Measurements from ENCODE around the gene DNAH1. TPM values are rescaled to one million over a fixed set of nuclear protein-coding genes. Genes with fewer than 3 reads are reported as not detected.

The DNAH1 gene
- total RNA-seq, 1 donor from 2014 or later: 9.9 TPM

DNA sequence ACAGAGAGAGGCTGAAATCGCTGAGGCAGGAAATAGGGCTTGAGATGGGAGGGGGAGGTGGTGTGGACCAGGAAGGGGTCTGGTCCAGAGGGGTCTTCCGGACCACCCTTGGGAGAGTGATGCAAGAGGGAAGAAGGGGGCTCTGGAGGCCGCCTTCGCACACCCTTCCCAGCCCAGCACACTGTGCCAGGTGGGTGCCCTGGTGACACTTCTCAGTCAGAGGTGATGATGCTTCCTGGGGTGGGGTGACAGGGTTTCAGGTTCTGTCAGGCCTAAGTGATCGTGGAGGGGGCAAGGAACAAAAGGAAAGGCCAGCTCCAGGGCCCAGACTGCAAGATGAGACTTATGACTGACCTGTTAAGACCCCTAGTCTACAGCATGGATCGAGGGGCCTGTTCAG, 116.1 kb downstream of the DNAH1 start:
- peak; percentile 51 for DNase-seq (ENCODE audit: low spot score)

- DNase-seq (ENCODE audit: low spot score): peak; percentile 88
Observed at GRCh38 chr3:52432691-52433141, 116.6 kb downstream of the DNAH1 start.

GRCh38 chr3:52433328-52433995, 117.3 kb downstream of the DNAH1 start:
- DNase-seq (ENCODE audit: low spot score): peak; percentile 49

DNA sequence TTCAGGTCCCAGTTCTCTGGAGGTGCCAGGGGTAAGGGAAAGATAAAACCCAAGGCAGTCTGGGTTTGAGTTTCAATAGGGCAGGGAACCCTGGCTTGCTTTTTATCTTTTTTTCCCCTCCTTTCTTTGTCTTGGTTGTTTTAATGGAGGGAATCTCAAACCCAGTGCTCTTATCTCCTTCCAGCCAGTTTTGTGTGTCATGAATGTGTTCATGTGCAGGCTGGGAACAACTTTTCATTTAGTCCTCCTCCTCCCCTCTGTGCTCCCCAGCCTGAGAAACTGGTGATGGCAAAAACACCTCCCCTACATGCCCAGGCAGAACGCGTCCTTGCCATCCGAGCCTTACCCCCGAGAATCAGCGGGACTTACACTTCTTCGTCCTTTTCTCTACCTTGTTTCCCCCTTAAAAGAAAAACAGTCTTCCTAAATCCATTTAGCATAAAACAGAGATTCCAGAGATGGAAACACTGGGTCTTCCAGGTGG, 117.9 kb downstream of the DNAH1 start:
- DNase-seq (ENCODE audit: low spot score): no peak

GRCh38 chr3:52434491-52435115, 118.5 kb downstream of the DNAH1 start:
- peak; percentile 65 for DNase-seq (ENCODE audit: low spot score)

DNA sequence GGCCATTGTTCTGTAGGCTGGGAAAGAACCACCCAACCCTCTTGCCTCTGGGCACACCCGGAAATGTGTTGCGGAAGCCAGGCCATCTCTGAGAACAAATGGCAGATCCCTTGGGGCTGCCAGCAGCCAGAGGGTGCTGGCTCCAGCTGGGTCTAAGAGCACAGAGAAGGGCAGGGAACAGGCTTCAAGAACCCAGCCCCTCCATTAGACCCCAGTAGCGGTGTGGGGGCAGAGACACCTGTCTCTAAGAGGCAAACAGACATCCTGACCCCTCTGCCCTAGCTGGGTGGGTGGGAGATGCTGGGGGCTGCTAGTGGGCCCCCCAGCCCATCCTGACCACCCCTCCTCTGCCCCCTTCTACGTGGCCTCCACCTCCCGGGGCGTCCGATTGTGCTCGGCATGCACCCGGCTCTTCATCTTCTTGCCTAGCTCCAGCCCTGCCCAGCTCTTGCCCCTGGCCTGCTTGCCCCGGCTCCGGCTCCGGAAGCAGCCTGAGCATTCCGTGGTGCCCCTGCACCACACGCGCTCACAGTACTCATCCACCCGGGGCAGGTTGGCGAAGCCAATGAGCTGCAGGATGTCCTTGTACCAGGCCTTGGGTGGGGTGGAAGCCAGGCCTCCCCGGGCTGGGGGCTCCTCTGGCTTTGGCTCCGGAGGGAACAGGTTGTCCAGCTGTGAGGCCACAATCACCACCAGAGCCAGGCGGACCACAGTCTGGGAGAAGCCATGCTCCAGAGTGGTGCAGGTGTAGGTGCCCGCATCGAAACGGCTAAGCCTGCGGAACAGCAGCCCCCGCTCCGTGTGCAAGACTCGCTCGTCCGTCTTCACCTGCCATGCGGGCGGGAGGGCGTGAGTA, 119.4 kb downstream of the DNAH1 start:
- peak; percentile 71 for DNase-seq (ENCODE audit: low spot score)

DNA sequence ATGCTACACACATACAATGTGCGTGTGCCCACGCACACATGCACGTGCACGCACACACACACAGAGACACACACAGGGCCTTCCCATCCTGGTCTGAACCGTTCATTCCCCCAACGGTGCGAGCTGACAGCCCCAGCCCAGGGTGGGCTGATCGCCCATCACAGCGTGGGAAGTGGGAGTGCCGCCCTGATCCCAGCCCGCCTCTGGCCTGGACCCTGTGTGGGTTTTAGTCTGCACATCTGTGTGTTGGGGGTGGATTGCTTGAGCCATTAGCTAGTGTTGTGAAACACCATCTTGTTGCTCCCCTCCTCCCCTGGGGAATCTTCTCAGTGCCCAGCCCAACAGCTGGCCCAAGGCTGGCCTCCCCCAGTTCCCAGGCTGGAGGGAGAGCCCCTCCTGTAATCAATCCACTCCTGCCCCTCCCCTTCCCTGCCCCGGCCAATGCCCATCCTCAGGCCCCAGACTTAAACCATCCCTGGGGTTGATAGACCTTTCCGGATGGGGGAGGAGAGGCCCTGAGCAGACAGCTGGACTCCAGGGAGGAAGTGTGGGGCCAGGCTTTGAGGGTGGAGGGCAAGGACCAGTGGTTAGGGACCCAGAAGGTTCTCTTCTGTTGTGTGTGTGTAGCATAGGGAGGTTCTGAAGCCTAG, 120.5 kb downstream of the DNAH1 start:
- no peak for DNase-seq (ENCODE audit: low spot score)

DNA sequence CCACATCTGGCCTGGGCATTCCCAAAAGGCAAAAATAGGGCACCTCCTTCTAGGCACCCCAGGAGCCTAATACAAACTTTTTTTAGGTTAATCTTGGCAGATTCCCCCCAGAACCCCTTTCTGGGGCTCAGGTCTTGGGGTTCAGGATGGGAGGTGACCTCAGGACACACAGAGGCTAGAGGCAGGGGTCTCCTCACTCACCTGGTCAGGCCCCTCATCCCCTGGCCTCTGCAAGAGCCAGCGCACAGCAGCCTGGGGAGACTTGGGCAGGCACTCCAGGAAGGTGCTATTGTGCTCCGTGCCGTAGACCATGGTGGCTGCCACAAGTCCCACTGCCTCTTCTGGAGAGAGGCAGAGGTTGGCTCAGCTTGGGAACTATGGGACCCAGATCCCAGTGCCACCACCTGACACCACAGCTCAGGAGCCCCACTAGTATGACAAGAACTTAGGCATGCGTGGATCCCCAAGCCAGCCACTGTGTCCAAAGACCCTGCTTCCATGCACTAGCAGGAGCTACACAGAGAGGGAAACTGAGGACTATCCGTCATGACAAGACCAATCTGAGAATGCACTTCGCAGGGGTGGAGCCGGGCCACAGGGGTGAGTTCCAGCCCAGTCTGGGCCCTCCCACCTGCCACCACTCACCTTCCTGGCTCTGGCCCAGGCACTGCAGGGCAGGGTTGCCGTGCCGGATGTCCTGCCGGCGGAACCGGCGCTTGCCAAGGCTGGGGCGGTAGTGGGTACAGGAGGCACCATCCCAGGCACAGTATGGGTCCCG, 121.4 kb downstream of the DNAH1 start:
- DNase-seq (ENCODE audit: low spot score): no peak

DNA sequence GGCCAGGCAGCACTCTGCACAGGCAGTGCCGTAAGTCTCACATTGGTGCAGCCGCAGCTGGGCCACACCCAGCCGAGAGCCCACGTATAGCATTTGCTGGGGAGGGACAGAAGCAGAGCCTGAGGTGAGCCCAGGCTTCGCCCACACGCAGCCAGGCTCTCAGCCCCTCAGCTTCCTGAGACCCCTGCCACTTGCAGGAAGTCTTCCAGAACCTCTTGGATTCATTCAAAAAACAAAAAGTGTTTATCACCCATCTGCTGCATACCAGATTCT, 121.9 kb downstream of the DNAH1 start:
- no peak for DNase-seq (ENCODE audit: low spot score)

DNA sequence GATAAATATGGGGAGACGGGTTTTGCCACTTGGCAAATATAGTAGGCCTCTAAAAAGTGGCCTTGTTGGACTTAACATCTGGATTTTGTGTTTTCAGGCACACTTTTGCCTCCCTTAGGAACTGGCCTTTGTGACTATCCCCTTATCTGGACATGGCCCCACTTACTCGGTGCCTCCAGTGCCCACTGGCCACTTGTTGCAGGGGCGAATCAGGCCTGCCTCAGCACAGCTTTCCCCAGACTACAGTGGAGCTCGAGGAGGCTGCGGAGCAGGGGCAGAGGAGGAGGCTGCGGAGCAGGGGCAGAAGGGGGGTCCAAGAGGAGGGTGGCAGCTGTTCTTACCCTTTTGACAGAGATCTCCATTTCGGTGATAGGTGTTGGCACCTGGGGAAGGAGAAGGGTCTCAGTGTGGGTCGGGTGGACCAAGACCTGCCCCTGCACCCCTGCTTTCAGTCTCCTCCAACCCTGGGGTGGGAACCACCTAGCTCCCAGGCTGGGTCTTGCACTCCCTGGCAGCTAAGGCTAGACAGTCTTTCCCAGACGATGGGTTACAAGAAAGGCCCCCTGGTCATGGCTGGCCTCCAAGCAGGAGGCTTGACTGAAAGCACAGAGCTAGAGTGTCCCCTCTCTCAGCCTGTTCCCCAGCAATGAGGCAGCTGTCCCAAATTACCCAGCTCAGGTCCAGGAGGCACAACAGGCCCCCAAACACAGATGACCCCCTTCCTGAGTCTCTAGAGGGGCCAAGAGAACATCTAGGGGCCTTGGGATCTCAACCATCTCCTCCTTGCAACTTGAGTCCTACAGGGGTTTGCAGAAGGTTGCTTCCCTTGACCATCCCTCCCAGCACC, 122.7 kb downstream of the DNAH1 start:
- no peak for DNase-seq (ENCODE audit: low spot score)

- no peak for DNase-seq (ENCODE audit: low spot score)
Observed at GRCh38 chr3:52439426-52440248, 123.5 kb downstream of the DNAH1 start.

- DNase-seq (ENCODE audit: low spot score): no peak
Observed at GRCh38 chr3:52440249-52440551, 124.1 kb downstream of the DNAH1 start.

DNA sequence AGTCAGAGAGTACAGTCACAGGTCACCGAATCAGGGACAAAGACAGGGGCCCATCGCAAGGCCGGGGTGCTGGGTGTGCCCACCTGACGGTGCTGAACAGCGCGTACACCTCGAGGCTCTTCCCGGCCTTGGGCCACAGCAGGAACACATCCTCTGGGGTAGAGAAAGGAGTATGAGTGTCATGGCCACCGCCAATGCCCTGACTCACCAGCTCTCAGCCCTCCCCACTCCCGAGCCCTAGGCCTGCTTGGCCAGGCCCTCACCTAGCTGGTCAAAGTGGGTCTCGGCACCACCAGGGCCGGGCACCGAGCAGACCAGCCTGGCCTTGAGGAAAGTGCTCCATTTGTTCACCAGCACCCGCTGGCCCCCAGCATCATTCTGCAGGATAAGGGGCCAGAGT, 124.6 kb downstream of the DNAH1 start:
- no peak for DNase-seq (ENCODE audit: low spot score)

DNA sequence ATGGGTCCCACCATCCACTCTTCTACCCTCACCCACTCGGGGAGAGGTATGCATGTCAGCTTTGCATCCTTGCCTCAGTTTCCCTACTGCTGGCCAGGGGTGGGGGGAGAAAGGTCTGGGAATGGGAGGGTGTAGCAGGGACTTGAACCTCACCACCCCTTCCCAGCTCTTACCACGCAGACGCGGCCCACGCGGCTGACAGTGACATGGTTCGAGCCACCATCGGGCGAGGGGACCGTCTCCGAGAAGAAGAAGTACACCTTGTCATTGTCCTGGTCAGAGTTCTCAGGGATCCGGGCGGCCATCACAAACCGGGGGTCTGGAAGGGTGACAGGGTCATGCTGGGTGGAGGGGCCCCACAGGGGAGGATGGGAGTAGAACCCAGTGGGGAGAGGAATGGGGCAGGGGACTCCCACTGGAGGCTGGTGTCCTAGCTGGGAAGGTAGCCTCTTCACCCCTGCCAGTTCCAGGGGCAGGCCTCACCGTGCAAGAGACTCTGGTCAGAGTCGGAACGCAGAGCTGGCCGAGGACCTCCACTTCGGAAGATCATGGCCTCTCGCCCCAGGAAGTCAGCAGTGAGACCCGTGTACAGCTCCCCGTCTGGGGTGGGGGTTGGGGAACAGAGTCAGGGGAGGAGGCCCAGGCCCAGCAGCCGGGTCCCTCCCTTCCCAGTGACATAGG, 125.1 kb downstream of the DNAH1 start:
- no peak for DNase-seq (ENCODE audit: low spot score)

GRCh38 chr3:52441772-52442332, 125.7 kb downstream of the DNAH1 start:
- no peak for DNase-seq (ENCODE audit: low spot score)

DNA sequence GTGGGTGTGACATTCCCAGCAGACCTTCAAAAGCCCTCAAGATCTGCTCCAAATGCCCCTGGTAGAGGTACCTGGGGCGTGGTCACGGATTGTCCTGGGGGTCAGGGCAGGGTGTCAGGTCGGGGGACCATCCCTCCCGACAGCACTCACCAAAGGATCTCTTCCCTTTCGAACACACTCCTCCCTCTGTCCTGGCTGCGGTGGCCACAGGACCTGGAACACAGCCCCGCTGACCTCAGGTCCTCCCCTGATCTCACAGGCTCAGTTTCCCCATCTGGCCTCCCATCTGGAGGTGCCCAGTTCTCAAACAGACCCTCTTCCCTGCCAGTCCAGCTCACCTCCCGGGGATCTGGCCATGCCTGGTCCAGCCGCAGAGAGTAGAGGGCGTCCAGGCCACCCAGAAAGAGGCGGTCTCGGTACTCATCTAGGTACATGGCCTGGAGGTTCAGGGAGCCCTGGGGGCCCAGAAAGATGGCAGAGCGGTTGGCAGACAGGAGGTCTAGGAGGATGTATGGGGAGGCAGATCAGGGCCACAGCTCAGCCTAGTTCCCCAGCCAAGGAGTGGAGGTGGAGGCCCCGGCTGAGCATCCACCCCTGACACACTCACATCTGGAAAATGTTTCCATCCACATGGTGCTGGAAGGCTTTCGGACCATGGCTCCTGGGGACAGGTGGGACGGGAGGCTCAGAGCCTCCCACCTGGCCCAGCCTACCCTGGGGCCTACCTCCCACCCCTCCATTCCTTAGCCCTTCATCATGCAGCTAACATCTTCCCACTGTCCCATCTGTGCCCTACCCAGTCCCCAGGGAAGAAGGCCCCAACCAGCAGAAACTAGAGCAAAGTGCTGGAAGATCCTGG, 126.5 kb downstream of the DNAH1 start:
- DNase-seq (ENCODE audit: low spot score): no peak

DNA sequence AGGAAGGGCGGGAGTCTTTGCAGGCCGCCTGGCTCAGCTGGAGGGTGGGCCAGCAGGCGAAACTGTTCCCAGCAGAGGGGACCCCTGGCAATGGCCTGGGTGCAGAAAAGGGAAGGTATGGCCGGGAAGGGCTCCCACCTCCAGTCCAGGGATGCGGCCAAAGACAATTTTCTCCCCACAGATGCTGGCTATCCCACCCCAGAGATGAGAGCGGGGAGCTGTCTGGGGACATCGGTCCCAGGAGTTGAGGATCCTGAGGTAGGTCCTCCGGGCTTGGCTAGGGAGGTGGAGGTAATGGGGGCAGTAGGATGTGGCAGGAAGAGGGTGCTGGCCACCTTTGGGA, 127.1 kb downstream of the DNAH1 start:
- DNase-seq (ENCODE audit: low spot score): no peak

Measured in mesenteric fat pad (tissue), 1 donor.